Measurements from ENCODE around the gene ZFYVE28.

The ZFYVE28 gene

DNA sequence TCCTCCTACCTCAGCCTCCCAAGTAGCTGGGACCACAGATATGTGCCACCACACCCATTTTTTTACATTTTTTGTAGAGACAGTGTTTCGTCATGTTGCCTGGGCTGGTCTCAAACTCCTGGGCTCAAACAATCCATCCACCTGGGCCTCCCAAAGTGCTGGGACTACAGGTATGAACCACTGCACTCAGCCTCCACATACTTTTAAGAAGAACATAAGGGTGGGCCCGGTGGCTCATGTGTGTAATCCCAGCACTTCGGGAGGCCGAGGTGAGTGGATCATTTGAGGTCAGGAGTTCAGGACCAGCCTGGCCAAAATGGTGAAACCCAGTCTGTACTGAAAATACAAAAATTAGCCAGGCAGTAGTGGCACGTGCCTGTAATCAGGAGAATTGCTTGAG is 105.1 kb downstream of the ZFYVE28 start:
- no peak overlapping the region for H3K4me3 ChIP-seq (ENCODE audit: low read depth, low read length)
- H3K27ac ChIP-seq: no peak overlapping the region
- no peak overlapping the region for H2AFZ ChIP-seq
- no peaks in the 10 kb centered on the region for H3K4me1 ChIP-seq
- no peaks in the 10 kb centered on the region for H3K79me2 ChIP-seq
- H3K27me3 ChIP-seq (ENCODE audit: control insufficient read depth, insufficient read depth, low read length): no peaks in the 10 kb centered on the region
- H3K36me3 ChIP-seq (ENCODE audit: control insufficient read depth, insufficient read depth, low read length): no peaks in the 10 kb centered on the region
- H3K9ac ChIP-seq: no peak overlapping the region
- TF ChIP-seq, protein P1, sequence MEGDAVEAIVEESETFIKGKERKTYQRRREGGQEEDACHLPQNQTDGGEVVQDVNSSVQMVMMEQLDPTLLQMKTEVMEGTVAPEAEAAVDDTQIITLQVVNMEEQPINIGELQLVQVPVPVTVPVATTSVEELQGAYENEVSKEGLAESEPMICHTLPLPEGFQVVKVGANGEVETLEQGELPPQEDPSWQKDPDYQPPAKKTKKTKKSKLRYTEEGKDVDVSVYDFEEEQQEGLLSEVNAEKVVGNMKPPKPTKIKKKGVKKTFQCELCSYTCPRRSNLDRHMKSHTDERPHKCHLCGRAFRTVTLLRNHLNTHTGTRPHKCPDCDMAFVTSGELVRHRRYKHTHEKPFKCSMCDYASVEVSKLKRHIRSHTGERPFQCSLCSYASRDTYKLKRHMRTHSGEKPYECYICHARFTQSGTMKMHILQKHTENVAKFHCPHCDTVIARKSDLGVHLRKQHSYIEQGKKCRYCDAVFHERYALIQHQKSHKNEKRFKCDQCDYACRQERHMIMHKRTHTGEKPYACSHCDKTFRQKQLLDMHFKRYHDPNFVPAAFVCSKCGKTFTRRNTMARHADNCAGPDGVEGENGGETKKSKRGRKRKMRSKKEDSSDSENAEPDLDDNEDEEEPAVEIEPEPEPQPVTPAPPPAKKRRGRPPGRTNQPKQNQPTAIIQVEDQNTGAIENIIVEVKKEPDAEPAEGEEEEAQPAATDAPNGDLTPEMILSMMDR (IDR thresholded peaks at IDR 0.05): no peak
- H3K9me3 ChIP-seq (ENCODE audit: control insufficient read depth, low read length): no peaks in the 10 kb centered on the region
- no peak overlapping the region for H3K4me2 ChIP-seq (ENCODE audit: low read length)

DNA sequence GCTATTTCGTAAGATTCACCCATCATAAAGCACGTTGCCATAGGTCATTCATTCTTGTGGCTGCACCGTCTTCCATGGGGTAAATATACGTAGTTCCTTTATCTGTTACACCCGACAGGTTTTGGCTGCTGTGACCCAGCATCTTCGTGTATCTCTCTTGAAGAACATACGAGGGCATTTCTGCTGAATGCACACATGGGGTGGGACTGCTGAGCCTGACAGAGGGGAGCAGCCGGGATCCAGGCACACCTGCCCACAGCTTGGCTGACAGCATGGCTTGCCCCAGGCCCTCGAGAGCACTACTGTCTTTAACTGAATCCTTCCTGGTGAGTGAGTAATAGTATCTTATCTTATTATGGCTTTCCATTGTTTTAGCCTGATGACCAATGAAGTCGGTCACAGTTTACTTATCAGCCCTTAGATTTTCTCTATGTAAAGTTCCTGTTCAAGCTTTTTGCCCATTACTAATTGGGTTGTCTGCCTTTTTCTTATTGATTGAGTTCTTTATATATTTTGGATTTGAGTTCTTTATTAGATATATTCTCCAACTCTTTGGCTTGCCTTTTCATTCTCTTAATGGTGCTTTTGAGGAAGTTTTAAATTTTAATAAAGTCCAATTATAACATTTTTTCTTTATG is 111.6 kb downstream of the ZFYVE28 start:
- no peak overlapping the region for H3K4me3 ChIP-seq (ENCODE audit: low read depth, low read length)
- no peaks in the 10 kb centered on the region for H3K36me3 ChIP-seq (ENCODE audit: control insufficient read depth, insufficient read depth, low read length)
- no peaks in the 10 kb centered on the region for H3K27me3 ChIP-seq (ENCODE audit: control insufficient read depth, insufficient read depth, low read length)

DNA sequence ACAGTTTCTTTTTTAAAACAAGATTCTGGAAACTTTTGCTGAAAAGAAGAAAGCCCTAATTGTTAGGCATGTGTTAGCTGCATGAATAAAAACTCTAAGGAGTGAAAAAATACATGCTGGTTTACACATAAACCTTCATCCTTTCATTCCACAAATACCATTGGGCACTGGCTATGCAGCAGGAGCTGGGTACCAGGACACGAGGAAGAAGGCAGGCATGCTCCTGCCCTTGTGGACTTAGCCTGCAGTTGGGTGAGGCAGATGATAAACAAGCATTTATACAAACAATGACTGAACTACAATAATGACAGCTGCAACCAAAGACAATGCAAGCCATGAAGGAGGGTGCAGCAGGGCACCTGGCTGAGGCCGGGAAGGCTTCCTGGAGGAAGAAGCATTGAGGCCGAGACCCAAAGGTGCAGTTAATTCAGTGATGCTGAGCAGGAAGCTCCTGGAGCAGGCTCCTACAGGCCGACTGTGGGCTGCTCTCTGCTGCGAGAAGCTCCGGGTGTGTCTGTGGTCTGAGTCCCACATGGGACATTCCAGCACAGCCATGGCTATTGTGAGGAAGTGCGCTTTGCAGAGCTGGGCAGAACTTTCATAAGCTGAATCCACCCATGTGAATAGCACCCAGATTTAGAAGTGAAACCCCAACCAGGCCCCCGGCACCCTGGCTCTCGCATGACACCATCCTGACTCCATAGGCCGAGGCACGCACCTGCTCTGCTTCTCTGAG is 112.5 kb downstream of the ZFYVE28 start:
- H3K36me3 ChIP-seq (ENCODE audit: control insufficient read depth, insufficient read depth, low read length): no peaks in the 10 kb centered on the region
- TF ChIP-seq, protein P1 (IDR thresholded peaks at IDR 0.05): no peak

More for the DNA sequence above, 111.6 kb downstream of the ZFYVE28 start:
- TF ChIP-seq, protein P1 (IDR thresholded peaks at IDR 0.05): no peak
- H3K9ac ChIP-seq: no peak overlapping the region
- H3K9me3 ChIP-seq (ENCODE audit: control insufficient read depth, low read length): no peaks in the 10 kb centered on the region
- no peaks in the 10 kb centered on the region for H3K79me2 ChIP-seq
- no peak overlapping the region for H2AFZ ChIP-seq
- no peak overlapping the region for H3K27ac ChIP-seq
- no peaks in the 10 kb centered on the region for H3K4me1 ChIP-seq
- no peak overlapping the region for H3K4me2 ChIP-seq (ENCODE audit: low read length)

DNA sequence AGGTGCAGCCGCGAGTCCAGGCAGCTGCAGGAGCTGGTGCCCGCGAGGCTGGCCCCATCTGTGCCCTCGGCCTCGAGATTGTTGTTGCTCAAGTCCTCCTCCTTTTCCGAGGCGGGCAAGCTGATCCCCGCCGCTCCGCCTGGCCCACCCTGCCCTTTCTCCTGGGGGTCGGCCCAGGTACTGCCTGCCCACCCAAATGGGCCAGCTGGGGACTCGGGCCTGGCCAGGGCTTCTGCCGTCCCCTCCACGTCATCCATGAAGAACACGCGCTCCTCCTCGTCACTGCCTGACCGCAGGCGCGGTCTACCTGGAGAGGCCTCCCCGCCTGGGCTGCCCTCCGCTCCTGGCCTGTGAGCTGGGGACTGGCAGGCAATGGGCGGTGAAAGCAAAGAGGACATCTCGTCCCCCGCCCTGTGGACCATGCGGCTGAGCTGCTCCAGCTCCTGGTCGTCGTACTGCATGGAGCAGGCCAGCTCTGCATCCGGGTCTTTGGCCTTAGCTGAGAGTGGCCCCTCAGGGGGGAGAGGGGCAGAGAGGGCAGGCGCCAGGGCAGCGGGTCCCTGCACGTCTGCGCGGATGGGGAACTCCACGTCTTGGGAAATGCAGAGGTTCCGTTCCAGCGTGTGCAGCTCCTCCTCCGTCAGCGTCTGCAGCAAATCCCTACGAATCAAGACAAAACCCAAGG is 113.4 kb downstream of the ZFYVE28 start:
- TF ChIP-seq, protein P1 (IDR thresholded peaks at IDR 0.05): no peak
- no peaks in the 10 kb centered on the region for H3K4me1 ChIP-seq
- no peak overlapping the region for H2AFZ ChIP-seq
- no peak overlapping the region for H3K4me3 ChIP-seq (ENCODE audit: low read depth, low read length)
- H3K9ac ChIP-seq: no peak overlapping the region
- no peaks in the 10 kb centered on the region for H3K9me3 ChIP-seq (ENCODE audit: control insufficient read depth, low read length)
- H3K27me3 ChIP-seq (ENCODE audit: control insufficient read depth, insufficient read depth, low read length): no peaks in the 10 kb centered on the region
- H3K27ac ChIP-seq: no peak overlapping the region
- H3K4me2 ChIP-seq (ENCODE audit: low read length): no peak overlapping the region
- H3K36me3 ChIP-seq (ENCODE audit: control insufficient read depth, insufficient read depth, low read length): no peaks in the 10 kb centered on the region
- no peaks in the 10 kb centered on the region for H3K79me2 ChIP-seq

More for the DNA sequence above, 112.5 kb downstream of the ZFYVE28 start:
- no peak overlapping the region for H3K4me3 ChIP-seq (ENCODE audit: low read depth, low read length)
- H3K9me3 ChIP-seq (ENCODE audit: control insufficient read depth, low read length): no peaks in the 10 kb centered on the region
- H3K27ac ChIP-seq: no peak overlapping the region
- no peaks in the 10 kb centered on the region for H3K79me2 ChIP-seq
- no peaks in the 10 kb centered on the region for H3K27me3 ChIP-seq (ENCODE audit: control insufficient read depth, insufficient read depth, low read length)
- H3K4me1 ChIP-seq: no peaks in the 10 kb centered on the region
- H3K9ac ChIP-seq: no peak overlapping the region
- no peak overlapping the region for H2AFZ ChIP-seq
- H3K4me2 ChIP-seq (ENCODE audit: low read length): no peak overlapping the region
